ENCODE results near the gene CAST.

GRCh38 chr5:96637196-96637595, 25.0 kb upstream of the CAST start:
- no peak for TF ChIP-seq CTCF (IDR thresholded peaks at IDR 0.05)
- no peak for TF ChIP-seq POLR2A (IDR thresholded peaks at IDR 0.05)
- TF ChIP-seq POLR2AphosphoS5 (IDR thresholded peaks at IDR 0.05): no peak
